ENCODE data around the gene MAP2K5. TPM values are rescaled to one million over a fixed set of nuclear protein-coding genes. Genes with fewer than 3 reads are reported as not detected.

Gene MAP2K5
- total and polyA plus RNA-seq, 7 donors, result 11.3 to 19.4 (median 14.3) TPM

DNA sequence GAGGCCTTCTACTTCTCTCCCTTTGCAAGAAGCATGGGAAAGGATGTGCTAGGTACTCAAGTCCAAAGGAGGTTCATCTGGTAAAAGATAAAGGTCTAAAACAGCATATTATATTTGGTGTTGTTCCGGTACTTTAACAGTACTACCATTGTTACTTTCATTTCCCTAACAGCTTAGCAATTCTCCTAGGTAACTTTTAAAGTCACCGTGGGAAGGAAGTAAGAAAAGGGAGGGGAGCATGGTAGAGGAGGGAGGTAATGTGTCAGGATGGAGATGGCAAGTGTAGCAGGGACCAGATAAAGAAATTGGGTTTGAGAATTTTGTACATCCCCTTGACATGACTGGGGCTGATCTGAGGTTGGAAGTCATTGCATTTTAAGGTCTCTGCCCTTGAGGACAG lies 193.4 kb downstream of the MAP2K5 start:
- TF ChIP-seq POLR2AphosphoS5 (IDR thresholded peaks at IDR 0.05), result no peak
- TF ChIP-seq POLR2A (IDR thresholded peaks at IDR 0.05), result no peak
- no peak for TF ChIP-seq EP300 (IDR thresholded peaks at IDR 0.05)
- TF ChIP-seq CTCF (IDR thresholded peaks at IDR 0.05), result no peak
- intact Hi-C loops (cut with DNase I), result no loop called here
- WGBS, 2 donors, result 5 to 13% methylated on average over 2 of the region's 2 CpGs
- no peaks in the 10 kb centered on the region for H3K27me3 ChIP-seq
- H3K9me3 ChIP-seq, result no peaks in the 10 kb centered on the region
- no peak overlapping the region for H3K4me3 ChIP-seq
- no peak for DNase-seq
- no peak overlapping the region for H3K27ac ChIP-seq
- H3K4me1 ChIP-seq, result no peaks in the 10 kb centered on the region
- no peaks in the 10 kb centered on the region for H3K36me3 ChIP-seq

DNA sequence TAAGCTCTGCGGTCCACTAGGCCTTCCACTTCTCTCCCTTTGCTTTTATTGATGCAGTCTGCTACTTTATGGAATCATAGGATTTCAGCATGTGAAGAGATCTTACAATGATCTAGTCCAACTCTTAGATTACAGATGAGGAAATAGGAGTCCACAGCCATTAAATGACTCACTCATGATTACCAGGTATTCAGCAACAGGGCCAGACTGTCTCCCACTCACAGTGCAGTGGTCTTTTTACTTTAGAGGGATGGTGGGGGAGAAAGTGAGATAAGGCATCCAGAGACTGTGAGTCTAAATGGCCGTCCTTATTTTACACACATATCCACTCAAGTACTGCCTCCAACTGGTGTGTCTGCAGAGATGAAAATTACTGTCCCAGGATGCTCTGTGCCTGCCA lies 194.3 kb downstream of the MAP2K5 start:
- DNase-seq, result no peak
- H3K36me3 ChIP-seq, result no peaks in the 10 kb centered on the region
- H3K27me3 ChIP-seq, result no peaks in the 10 kb centered on the region
- no peak overlapping the region for H3K4me3 ChIP-seq
- H3K9me3 ChIP-seq, result no peaks in the 10 kb centered on the region
- intact Hi-C loops (cut with DNase I), result no loop called here
- no peak overlapping the region for H3K27ac ChIP-seq
- 90 to 99% methylated on average over 2 of the region's 2 CpGs for WGBS, 2 donors
- no peaks in the 10 kb centered on the region for H3K4me1 ChIP-seq
- TF ChIP-seq CTCF (IDR thresholded peaks at IDR 0.05) (no peak), POLR2A (IDR thresholded peaks at IDR 0.05) (no peak), POLR2AphosphoS5 (IDR thresholded peaks at IDR 0.05) (no peak), EP300 (IDR thresholded peaks at IDR 0.05) (no peak)

- H3K27ac ChIP-seq, result no peak overlapping the region
- H3K27me3 ChIP-seq, result no peaks in the 10 kb centered on the region
- no peaks in the 10 kb centered on the region for H3K36me3 ChIP-seq
- no peaks in the 10 kb centered on the region for H3K4me1 ChIP-seq
- H3K9me3 ChIP-seq, result no peaks in the 10 kb centered on the region
- WGBS, 2 donors, result 71 to 73% methylated on average over 4 of the region's 4 CpGs
- no peak for TF ChIP-seq EP300 (IDR thresholded peaks at IDR 0.05)
- no peak for TF ChIP-seq POLR2A (IDR thresholded peaks at IDR 0.05)
- TF ChIP-seq POLR2AphosphoS5 (IDR thresholded peaks at IDR 0.05), result no peak
- TF ChIP-seq CTCF (IDR thresholded peaks at IDR 0.05), result no peak
- no peak overlapping the region for H3K4me3 ChIP-seq
- no peak for DNase-seq
- intact Hi-C loops (cut with DNase I), result no loop called here
Observed at GRCh38 chr15:67738056-67738455, 195.6 kb downstream of the MAP2K5 start.

- intact Hi-C loops (cut with DNase I), result no loop called here
Observed at GRCh38 chr15:67740405-67740804, 197.9 kb downstream of the MAP2K5 start.

More at GRCh38 chr15:67740405-67740804, 197.9 kb downstream of the MAP2K5 start:
- Histone ChIP-seq H3K27me3 (no peaks in the 10 kb centered on the region), H3K27ac (no peak overlapping the region), H3K4me1 (peaks cover 0 to 20% (median 16%) of the 10 kb centered on the region in 4 donors), H3K9me3 (no peaks in the 10 kb centered on the region), H3K4me3 (no peak overlapping the region), H3K36me3 (no peaks in the 10 kb centered on the region)
- DNase-seq, result no peak
- WGBS, 2 donors, result 96 to 97% methylated on average over 3 of the region's 3 CpGs
- TF ChIP-seq EP300 (IDR thresholded peaks at IDR 0.05), result no peak
- no peak for TF ChIP-seq CTCF (IDR thresholded peaks at IDR 0.05)
- no peak for TF ChIP-seq POLR2AphosphoS5 (IDR thresholded peaks at IDR 0.05)
- TF ChIP-seq POLR2A (IDR thresholded peaks at IDR 0.05), result no peak
